ENCODE data around the gene SPTLC1. TPM values are rescaled to one million over a fixed set of nuclear protein-coding genes. Genes with fewer than 3 reads are reported as not detected.

Gene SPTLC1
- total RNA-seq, 1 donor = 124 TPM

- no peak for TF ChIP-seq CTCF (IDR thresholded peaks at IDR 0.05; ENCODE audit: extremely low read depth, low read depth, low read length)
- H3K4me1 ChIP-seq (ENCODE audit: insufficient read depth, low read length) = no peaks in the 10 kb centered on the region
Observed at GRCh38 chr9:92033307-92033706, 81.9 kb downstream of the SPTLC1 start.

GRCh38 chr9:92032891-92033290, 82.3 kb downstream of the SPTLC1 start:
- TF ChIP-seq CTCF (IDR thresholded peaks at IDR 0.05; ENCODE audit: extremely low read depth, low read depth, low read length) = no peak
- Histone ChIP-seq H3K79me2 (ENCODE audit: insufficient read depth, low read length) (no peaks in the 10 kb centered on the region), H3K9me3 (ENCODE audit: low read depth, low read length) (no peaks in the 10 kb centered on the region), H3K27ac (ENCODE audit: low read depth, low read length) (no peak overlapping the region), H3K4me1 (ENCODE audit: insufficient read depth, low read length) (no peaks in the 10 kb centered on the region), H2AFZ (ENCODE audit: low read length) (no peak overlapping the region), H3K27me3 (ENCODE audit: insufficient read depth, low read length) (no peaks in the 10 kb centered on the region), H4K20me1 (ENCODE audit: insufficient read depth, low read length) (no peaks in the 10 kb centered on the region), H3K4me3 (ENCODE audit: insufficient read depth, low read length) (no peak overlapping the region), H3K4me2 (ENCODE audit: insufficient read depth, low read length) (no peak overlapping the region), H3K36me3 (ENCODE audit: insufficient read depth, low read length) (peaks cover 55% of the 10 kb centered on the region)
- DNase-seq (ENCODE audit: insufficient read length, low spot score, missing footprints) = no peak

More at GRCh38 chr9:92033307-92033706, 81.9 kb downstream of the SPTLC1 start:
- Histone ChIP-seq H3K4me2 (ENCODE audit: insufficient read depth, low read length) (no peak overlapping the region), H3K79me2 (ENCODE audit: insufficient read depth, low read length) (no peaks in the 10 kb centered on the region), H3K4me3 (ENCODE audit: insufficient read depth, low read length) (no peak overlapping the region), H3K27ac (ENCODE audit: low read depth, low read length) (no peak overlapping the region), H4K20me1 (ENCODE audit: insufficient read depth, low read length) (no peaks in the 10 kb centered on the region), H3K9me3 (ENCODE audit: low read depth, low read length) (no peaks in the 10 kb centered on the region), H3K36me3 (ENCODE audit: insufficient read depth, low read length) (peaks cover 60% of the 10 kb centered on the region), H2AFZ (ENCODE audit: low read length) (no peak overlapping the region), H3K27me3 (ENCODE audit: insufficient read depth, low read length) (no peaks in the 10 kb centered on the region)
- no peak for DNase-seq (ENCODE audit: insufficient read length, low spot score, missing footprints)

GRCh38 chr9:92030367-92030766, 84.8 kb downstream of the SPTLC1 start:
- DNase-seq (ENCODE audit: insufficient read length, low spot score, missing footprints) = no peak
- no peak for TF ChIP-seq CTCF (IDR thresholded peaks at IDR 0.05; ENCODE audit: extremely low read depth, low read depth, low read length)

GRCh38 chr9:92029553-92029952, 85.7 kb downstream of the SPTLC1 start:
- Histone ChIP-seq H3K27me3 (ENCODE audit: insufficient read depth, low read length) (no peaks in the 10 kb centered on the region), H3K27ac (ENCODE audit: low read depth, low read length) (no peak overlapping the region), H3K36me3 (ENCODE audit: insufficient read depth, low read length) (peaks cover 25% of the 10 kb centered on the region), H2AFZ (ENCODE audit: low read length) (no peak overlapping the region), H3K4me3 (ENCODE audit: insufficient read depth, low read length) (no peak overlapping the region), H4K20me1 (ENCODE audit: insufficient read depth, low read length) (no peaks in the 10 kb centered on the region), H3K9me3 (ENCODE audit: low read depth, low read length) (no peaks in the 10 kb centered on the region), H3K4me2 (ENCODE audit: insufficient read depth, low read length) (no peak overlapping the region), H3K4me1 (ENCODE audit: insufficient read depth, low read length) (no peaks in the 10 kb centered on the region), H3K79me2 (ENCODE audit: insufficient read depth, low read length) (no peaks in the 10 kb centered on the region)
- peak; percentile 35 for TF ChIP-seq CTCF (IDR thresholded peaks at IDR 0.05; ENCODE audit: extremely low read depth, low read depth, low read length)
- no peak for DNase-seq (ENCODE audit: insufficient read length, low spot score, missing footprints)

More at GRCh38 chr9:92030367-92030766, 84.8 kb downstream of the SPTLC1 start:
- H3K27ac ChIP-seq (ENCODE audit: low read depth, low read length) = no peak overlapping the region
- no peak overlapping the region for H2AFZ ChIP-seq (ENCODE audit: low read length)
- peaks cover 33% of the 10 kb centered on the region for H3K36me3 ChIP-seq (ENCODE audit: insufficient read depth, low read length)
- H3K4me2 ChIP-seq (ENCODE audit: insufficient read depth, low read length) = no peak overlapping the region
- no peaks in the 10 kb centered on the region for H4K20me1 ChIP-seq (ENCODE audit: insufficient read depth, low read length)
- no peaks in the 10 kb centered on the region for H3K79me2 ChIP-seq (ENCODE audit: insufficient read depth, low read length)
- H3K4me1 ChIP-seq (ENCODE audit: insufficient read depth, low read length) = no peaks in the 10 kb centered on the region
- H3K4me3 ChIP-seq (ENCODE audit: insufficient read depth, low read length) = no peak overlapping the region
- H3K27me3 ChIP-seq (ENCODE audit: insufficient read depth, low read length) = no peaks in the 10 kb centered on the region
- H3K9me3 ChIP-seq (ENCODE audit: low read depth, low read length) = no peaks in the 10 kb centered on the region

Data from osteoblast (primary cell).